Fibroblast of pulmonary artery (primary cell): ENCODE results near the gene RAD21L1.

ENCODE experiments used
- DNase-seq: peaks from one replicate; pipeline ENCODE4 v3.0.0-alpha.2; 2010; ENCODE audit warnings: low read depth
- H3K4me3 ChIP-seq: replicated peaks from 2 replicates; pipeline ENCODE4 v1.5.1; 2011; ENCODE audit warnings: low read depth, mild to moderate bottlenecking, control low read depth, low read length, moderate library complexity
- CTCF ChIP-seq: IDR thresholded peaks from 2 replicates; pipeline ENCODE4 v1.5.1; 2011; ENCODE audit warnings: mild to moderate bottlenecking, control low read depth, low read length, inconsistent platforms; ENCODE audit errors: missing control alignments

RAD21L1 gene

GRCh38 chr20:1269850-1270249 is 44.0 kb downstream of the RAD21L1 start:
- no peak for TF ChIP-seq CTCF
- no peak for DNase-seq
- H3K4me3 ChIP-seq = no peak overlapping the region

GRCh38 chr20:1272368-1273100 is 46.7 kb downstream of the RAD21L1 start:
- no peak for DNase-seq
- H3K4me3 ChIP-seq = no peak overlapping the region
- TF ChIP-seq CTCF = no peak

GRCh38 chr20:1273366-1273765 is 47.5 kb downstream of the RAD21L1 start:
- no peak for TF ChIP-seq CTCF
- H3K4me3 ChIP-seq = no peak overlapping the region
- DNase-seq = no peak

- TF ChIP-seq CTCF = no peak
These were observed 48.9 kb downstream of the RAD21L1 start for GRCh38 chr20:1274485-1275311.

GRCh38 chr20:1275919-1276318 is 50.1 kb downstream of the RAD21L1 start:
- no peak for TF ChIP-seq CTCF
- no peak for DNase-seq
- H3K4me3 ChIP-seq = no peak overlapping the region

More at GRCh38 chr20:1274485-1275311, 48.9 kb downstream of the RAD21L1 start:
- no peak for DNase-seq
- no peak overlapping the region for H3K4me3 ChIP-seq

GRCh38 chr20:1277529-1278322 is 51.9 kb downstream of the RAD21L1 start:
- no peak overlapping the region for H3K4me3 ChIP-seq
- DNase-seq = no peak
- TF ChIP-seq CTCF = no peak
